HFFc6 (cell line): ENCODE data around the gene PCSK6. TPM values are rescaled to one million over a fixed set of nuclear protein-coding genes. Genes with fewer than 3 reads are reported as not detected.

Source experiments
- DNase-seq: peaks from one replicate; pipeline ENCODE4 v3.0.0-alpha.2; 2018
- H3K27ac Mint-ChIP-seq: 2 replicates; pipeline ENCODE4 v1.8.0; 2020; ENCODE audit warnings: mild to moderate bottlenecking, mixed read lengths
- H3K27me3 Mint-ChIP-seq: 2 replicates; pipeline ENCODE4 v1.8.0; 2021; ENCODE audit warnings: mild to moderate bottlenecking, moderate library complexity, mixed read lengths; ENCODE audit not compliant: insufficient read depth
- H3K36me3 Mint-ChIP-seq: 2 replicates; pipeline ENCODE4 v1.8.0; 2021; ENCODE audit warnings: low read depth, mixed read lengths
- H3K4me1 Mint-ChIP-seq: 2 replicates; pipeline ENCODE4 v1.8.0; 2020; ENCODE audit warnings: low read depth, mixed read lengths
- H3K4me3 Mint-ChIP-seq: 2 replicates; pipeline ENCODE4 v1.8.0; 2020; ENCODE audit warnings: mild to moderate bottlenecking, moderate library complexity, mixed read lengths
- H3K9me3 Mint-ChIP-seq: 2 replicates; pipeline ENCODE4 v1.8.0; 2020; ENCODE audit warnings: mild to moderate bottlenecking, mixed read lengths
- total RNA-seq, 6 experiments: library from RNA; stranded (reverse); fragmentation: NEBNext Ultra II Directional; extraction: Animal tissue kit (Norgen Biotek cat#: 25700); gene quantifications; 2 replicates in 1 of 6; 3 replicates in 5 of 6; pipeline ENCODE4 v1.2.3, GENCODE V29; 2021
- TF ChIP-seq, protein P1 (sequence below): fragments of 200-600 bp; sonication (generic); IDR thresholded peaks from 2 replicates; pipeline ENCODE4 v1.5.0; 2021; ENCODE audit warnings: antibody characterized with exemption, mild to moderate bottlenecking

Gene PCSK6
- total RNA-seq, 6 experiments from 2014 or later = not detected

DNA sequence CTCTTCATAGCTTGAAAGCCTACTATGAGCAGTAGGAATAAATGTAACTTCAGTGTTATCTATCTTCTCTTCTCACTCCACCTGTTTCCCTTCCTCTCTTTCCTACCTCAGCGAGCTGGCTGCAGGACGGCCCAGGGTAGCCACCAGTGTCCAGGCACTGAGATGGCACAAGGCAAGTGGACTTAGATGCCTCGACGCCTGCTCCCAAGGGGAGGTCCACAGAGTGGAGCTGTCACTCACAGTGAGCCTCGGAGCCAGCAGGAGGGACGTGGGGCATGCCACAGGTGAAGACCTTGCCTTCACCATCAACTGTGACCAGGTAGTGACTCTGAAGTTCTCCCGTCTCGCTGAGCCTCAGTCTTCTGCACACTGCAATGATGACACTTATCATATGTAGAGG lies 88.2 kb downstream of the PCSK6 start:
- H3K27ac Mint-ChIP-seq = no peak overlapping the region
- H3K27me3 Mint-ChIP-seq = peaks cover 24% of the 10 kb centered on the region
- H3K4me3 Mint-ChIP-seq = no peak overlapping the region
- no peaks in the 10 kb centered on the region; the same call in 1 of the 2 replicates for H3K9me3 Mint-ChIP-seq
- no peaks in the 10 kb centered on the region for H3K36me3 Mint-ChIP-seq
- TF ChIP-seq, protein P1, sequence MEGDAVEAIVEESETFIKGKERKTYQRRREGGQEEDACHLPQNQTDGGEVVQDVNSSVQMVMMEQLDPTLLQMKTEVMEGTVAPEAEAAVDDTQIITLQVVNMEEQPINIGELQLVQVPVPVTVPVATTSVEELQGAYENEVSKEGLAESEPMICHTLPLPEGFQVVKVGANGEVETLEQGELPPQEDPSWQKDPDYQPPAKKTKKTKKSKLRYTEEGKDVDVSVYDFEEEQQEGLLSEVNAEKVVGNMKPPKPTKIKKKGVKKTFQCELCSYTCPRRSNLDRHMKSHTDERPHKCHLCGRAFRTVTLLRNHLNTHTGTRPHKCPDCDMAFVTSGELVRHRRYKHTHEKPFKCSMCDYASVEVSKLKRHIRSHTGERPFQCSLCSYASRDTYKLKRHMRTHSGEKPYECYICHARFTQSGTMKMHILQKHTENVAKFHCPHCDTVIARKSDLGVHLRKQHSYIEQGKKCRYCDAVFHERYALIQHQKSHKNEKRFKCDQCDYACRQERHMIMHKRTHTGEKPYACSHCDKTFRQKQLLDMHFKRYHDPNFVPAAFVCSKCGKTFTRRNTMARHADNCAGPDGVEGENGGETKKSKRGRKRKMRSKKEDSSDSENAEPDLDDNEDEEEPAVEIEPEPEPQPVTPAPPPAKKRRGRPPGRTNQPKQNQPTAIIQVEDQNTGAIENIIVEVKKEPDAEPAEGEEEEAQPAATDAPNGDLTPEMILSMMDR = no peak
- H3K4me1 Mint-ChIP-seq = no peaks in the 10 kb centered on the region
- DNase-seq = no peak

- TF ChIP-seq, protein P1 = no peak
- Mint-ChIP-seq H3K9me3 (no peaks in the 10 kb centered on the region; the same call in 1 of the 2 replicates), H3K4me3 (no peak overlapping the region), H3K27ac (no peak overlapping the region), H3K4me1 (no peaks in the 10 kb centered on the region), H3K27me3 (peaks cover 30% of the 10 kb centered on the region), H3K36me3 (no peaks in the 10 kb centered on the region)
- no peak for DNase-seq
Measured at GRCh38 chr15:101399431-101399830, 90.1 kb downstream of the PCSK6 start.

DNA sequence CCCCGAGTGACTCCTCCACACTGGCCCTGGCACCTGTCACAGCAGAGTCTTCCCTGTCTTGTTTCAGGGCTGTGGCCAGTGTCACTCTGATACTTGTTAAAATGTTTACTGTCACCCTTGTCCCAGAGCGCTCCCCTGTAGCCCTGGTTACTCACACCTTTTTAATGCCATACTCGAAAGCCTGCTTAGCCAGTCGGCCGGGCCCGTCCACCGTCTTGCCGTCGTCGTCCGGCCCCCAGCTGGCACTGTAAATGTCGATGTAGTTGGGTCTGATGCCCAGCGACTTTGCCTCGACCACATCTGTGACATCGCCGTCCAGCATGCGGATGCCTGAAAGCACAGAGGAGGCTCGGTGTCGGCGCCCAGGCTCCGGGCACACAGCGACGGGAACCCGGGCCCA lies 91.3 kb downstream of the PCSK6 start:
- Mint-ChIP-seq H3K27me3 (peaks cover 30% of the 10 kb centered on the region), H3K27ac (no peak overlapping the region), H3K4me3 (no peak overlapping the region), H3K36me3 (no peaks in the 10 kb centered on the region), H3K9me3 (no peaks in the 10 kb centered on the region; the same call in 1 of the 2 replicates), H3K4me1 (no peaks in the 10 kb centered on the region)
- TF ChIP-seq, protein P1 = no peak
- DNase-seq = no peak

DNA sequence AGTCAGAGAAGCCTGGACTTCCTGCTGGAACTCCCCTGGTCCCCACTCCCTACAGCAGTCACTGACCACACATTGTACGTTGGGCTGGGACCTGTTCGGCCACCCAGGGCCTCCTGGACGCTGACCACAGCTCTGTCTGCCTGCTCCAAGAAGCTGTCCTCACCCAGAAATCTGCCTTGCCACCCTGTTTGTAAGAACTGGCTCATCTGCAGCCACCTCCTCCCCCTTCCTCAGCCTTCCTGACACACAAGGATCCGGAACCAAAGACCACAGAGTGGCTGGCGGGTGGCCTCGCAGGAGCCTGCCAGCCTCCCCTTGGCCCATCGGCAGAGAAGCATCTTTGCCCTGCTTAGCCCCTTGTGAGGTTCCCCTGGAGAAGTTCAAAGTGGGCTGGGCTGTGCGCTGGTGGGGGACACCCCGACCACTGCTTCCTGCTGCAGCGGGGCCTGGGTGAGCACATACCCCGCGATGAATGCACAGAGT lies 91.9 kb downstream of the PCSK6 start:
- DNase-seq = no peak
- peaks cover 30% of the 10 kb centered on the region for H3K27me3 Mint-ChIP-seq
- TF ChIP-seq, protein P1 = no peak
- no peaks in the 10 kb centered on the region; the same call in 1 of the 2 replicates for H3K9me3 Mint-ChIP-seq
- H3K4me3 Mint-ChIP-seq = no peak overlapping the region
- H3K36me3 Mint-ChIP-seq = no peaks in the 10 kb centered on the region
- no peaks in the 10 kb centered on the region for H3K4me1 Mint-ChIP-seq
- no peak overlapping the region for H3K27ac Mint-ChIP-seq

GRCh38 chr15:101396484-101397261 lies 92.8 kb downstream of the PCSK6 start:
- H3K9me3 Mint-ChIP-seq = no peaks in the 10 kb centered on the region; the same call in 1 of the 2 replicates
- no peaks in the 10 kb centered on the region for H3K4me1 Mint-ChIP-seq
- H3K4me3 Mint-ChIP-seq = no peak overlapping the region
- H3K27me3 Mint-ChIP-seq = peaks cover 36% of the 10 kb centered on the region
- no peak overlapping the region for H3K27ac Mint-ChIP-seq
- TF ChIP-seq, protein P1 = no peak
- DNase-seq = no peak
- no peaks in the 10 kb centered on the region for H3K36me3 Mint-ChIP-seq
